IMR-90 (cell line): ENCODE data around the gene RNU6-1. TPM values are rescaled to one million over a fixed set of nuclear protein-coding genes. Genes with fewer than 3 reads are reported as not detected.

ENCODE experiments used
- ATAC-seq: fragments of 200-7000 bp; cut with Tn5 transposase; 2 replicates; pipeline ENCODE4 v1.9.1; 2020; ENCODE audit warnings: low read depth, mild to moderate bottlenecking, moderate library complexity
- BruUV-seq: library from RNA; stranded (reverse); fragments of 400-500 nt; replicated peaks from 2 replicates; lab custom pipeline; 2021; lab: Mats Ljungman, UMichigan
- CTCF ChIA-PET: fragments of 300-600 bp; formaldehyde crosslinking; extraction: SDS; loops from one replicate; lab custom pipeline; 2021; ENCODE audit warnings: antibody characterized with exemption; lab: Yijun Ruan, JAX
- POLR2A ChIA-PET: fragments of 300-600 bp; sonication (Branson Sonifier 250); formaldehyde crosslinking; loops from one replicate; lab custom pipeline; 2022; ENCODE audit warnings: antibody characterized with exemption; ENCODE audit not compliant: unreplicated experiment; lab: Charles Lee
- DNase-seq: peaks from one replicate; pipeline ENCODE4 v3.0.0; 2013
- H2AFZ ChIP-seq: replicated peaks from 2 replicates; pipeline ENCODE3; 2013; ENCODE audit warnings: low read length, mild to moderate bottlenecking; ENCODE audit not compliant: poor library complexity
- H2AK5ac ChIP-seq: 2 replicates; pipeline ENCODE4 v1.6.1; 2013; ENCODE audit warnings: low read depth, low read length, inconsistent platforms
- H2AK9ac ChIP-seq: replicated peaks from 2 replicates; pipeline ENCODE3; 2013; ENCODE audit warnings: mild to moderate bottlenecking, low read depth, low read length, moderate library complexity; ENCODE audit not compliant: poor library complexity
- H2BK120ac ChIP-seq: 2 replicates; pipeline ENCODE4 v1.6.1; 2013; ENCODE audit warnings: low read depth, low read length, inconsistent platforms
- H2BK15ac ChIP-seq: 3 replicates; pipeline ENCODE4 v1.6.1; 2013; ENCODE audit warnings: low read depth, low read length, inconsistent platforms
- H2BK20ac ChIP-seq: 2 replicates; pipeline ENCODE4 v1.6.1; 2013; ENCODE audit warnings: low read depth, mild to moderate bottlenecking, inconsistent platforms, low read length, moderate library complexity
- H2BK5ac ChIP-seq: 2 replicates; pipeline ENCODE4 v1.6.1; 2013; ENCODE audit warnings: mild to moderate bottlenecking, low read depth, low read length, inconsistent platforms; ENCODE audit not compliant: poor library complexity, severe bottlenecking
- H3K14ac ChIP-seq: replicated peaks from 2 replicates; pipeline ENCODE4 v1.6.1; 2013; ENCODE audit warnings: low read depth, low read length, inconsistent platforms
- H3K18ac ChIP-seq: 2 replicates; pipeline ENCODE4 v1.6.1; 2013; ENCODE audit warnings: low read depth, low read length, control low read depth
- H3K23ac ChIP-seq: 2 replicates; pipeline ENCODE4 v1.6.1; 2013; ENCODE audit warnings: low read depth, low read length, inconsistent platforms
- H3K27ac ChIP-seq: 2 replicates; pipeline ENCODE4 v1.5.1; 2013; ENCODE audit warnings: mild to moderate bottlenecking, control low read depth, low read length; ENCODE audit not compliant: insufficient read depth
- H3K27me3 ChIP-seq: 2 replicates; pipeline ENCODE4 v1.6.1; 2013; ENCODE audit warnings: low read length; ENCODE audit not compliant: control insufficient read depth, insufficient read depth
- H3K36me3 ChIP-seq: 2 replicates; pipeline ENCODE4 v1.6.1; 2013; ENCODE audit warnings: low read length, mixed read lengths; ENCODE audit not compliant: control insufficient read depth, insufficient read depth
- H3K4ac ChIP-seq: 2 replicates; pipeline ENCODE4 v1.6.1; 2013; ENCODE audit warnings: low read depth, low read length, inconsistent platforms
- H3K4me1 ChIP-seq: 2 replicates; pipeline ENCODE4 v1.6.1; 2013; ENCODE audit warnings: low read length, mixed read lengths; ENCODE audit not compliant: control insufficient read depth, insufficient read depth
- H3K4me2 ChIP-seq: 2 replicates; pipeline ENCODE4 v1.6.1; 2013; ENCODE audit warnings: low read depth, mild to moderate bottlenecking, control low read depth, low read length, moderate library complexity
- H3K4me3 ChIP-seq: 2 replicates; pipeline ENCODE4 v1.5.1; 2013; ENCODE audit warnings: low read depth, mild to moderate bottlenecking, control low read depth, low read length, moderate library complexity; ENCODE audit not compliant: insufficient read depth
- H3K56ac ChIP-seq: 2 replicates; pipeline ENCODE4 v1.6.1; 2013; ENCODE audit warnings: low read length, inconsistent platforms; ENCODE audit not compliant: insufficient read depth; ENCODE audit errors: extremely low read depth
- H3K79me1 ChIP-seq, 2 experiments: 2 replicates each; pipeline ENCODE4 v1.6.1; 2013; ENCODE audit warnings: low read length in 2 of 2, inconsistent platforms in 1 of 2, low read depth in 1 of 2
- H3K9ac ChIP-seq: 2 replicates; pipeline ENCODE4 v1.6.1; 2013; ENCODE audit warnings: low read depth, low read length, control low read depth
- H3K9me1 ChIP-seq: 2 replicates; pipeline ENCODE4 v1.6.1; 2013; ENCODE audit warnings: low read length, inconsistent platforms; ENCODE audit not compliant: insufficient read depth
- H3K9me3 ChIP-seq: 2 replicates; pipeline ENCODE4 v1.6.1; 2013; ENCODE audit warnings: low read length; ENCODE audit not compliant: control insufficient read depth, insufficient read depth
- H4K20me1 ChIP-seq: 2 replicates; pipeline ENCODE4 v1.6.1; 2013; ENCODE audit warnings: low read length, inconsistent platforms; ENCODE audit not compliant: insufficient read depth
- H4K5ac ChIP-seq: 2 replicates; pipeline ENCODE4 v1.6.1; 2013; ENCODE audit warnings: mild to moderate bottlenecking, low read depth, low read length, control low read depth
- H4K8ac ChIP-seq, 2 experiments: 2 replicates each; pipeline ENCODE4 v1.6.1; 2013; ENCODE audit warnings: low read depth in 2 of 2, low read length in 2 of 2, control low read depth in 1 of 2, inconsistent platforms in 1 of 2
- H4K91ac ChIP-seq: 2 replicates; pipeline ENCODE4 v1.6.1; 2013; ENCODE audit warnings: low read depth, low read length, inconsistent platforms; ENCODE audit not compliant: insufficient read depth
- FOS ChIP-seq: fragments of 150-350 bp; IDR thresholded peaks from 2 replicates; pipeline ENCODE4 v1.6.1; 2016; ENCODE audit warnings: low read depth, low read length
- MXI1 ChIP-seq: IDR thresholded peaks from 2 replicates; pipeline ENCODE4 v1.6.1; 2012; ENCODE audit warnings: low read depth, mild to moderate bottlenecking, low read length, moderate library complexity, borderline replicate concordance
- WGBS, 2 experiments: methylation state at CpG; one replicate each; pipeline versions ENCODE4 v1.1.5 to v1.1.7; 2013; ENCODE audit warnings: missing lambda C conversion rate in 2 of 2; ENCODE audit not compliant: insufficient read length in 1 of 2; ENCODE audit errors: extremely low coverage in 2 of 2; 5-methylcytosine and 5-hydroxymethylcytosine counted together
- dilution Hi-C: fragments of 300-500 bp; cut with HindIII; formaldehyde crosslinking; loops from one replicate; pipeline ENCODE4 v1.14.3; 2018; ENCODE audit warnings: low sequenced_read_pairs; ENCODE audit not compliant: unreplicated experiment
- in situ Hi-C: fragments of 300-500 bp; cut with MboI; formaldehyde crosslinking; loops from 3 replicates; pipeline ENCODE4 v1.14.3; 2019; ENCODE audit warnings: low sequenced_read_pairs, inconsistent platforms, mixed read lengths
- intact Hi-C: fragments of 100-400 bp; cut with micrococcal nuclease; formaldehyde crosslinking; loops from 2 replicates; pipeline ENCODE4 v1.10.0; 2022
- polyA plus RNA-seq, 3 experiments: library from polyadenylated mRNA; depleted of rRNA; stranded (reverse); fragments of >200 nt; gene quantifications; 2 replicates each; pipeline ENCODE4 v1.2.3, GENCODE V29; 2012; ENCODE audit warnings: low replicate concordance in 1 of 3
- total RNA-seq: library from RNA; depleted of rRNA; stranded (reverse); fragments of >200 nt; gene quantifications from 2 replicates; pipeline ENCODE4 v1.2.3, GENCODE V29; 2012
- TF ChIP-seq, protein P1 (sequence below): fragments of 150-350 bp; IDR thresholded peaks from 2 replicates; pipeline ENCODE4 v1.6.1; 2016; ENCODE audit warnings: low read depth, mild to moderate bottlenecking, low read length, moderate library complexity, borderline replicate concordance

Gene RNU6-1
- total and polyA plus RNA-seq, 2 of the 4 experiments (the other 2 are of a cell fraction), result not detected

DNA sequence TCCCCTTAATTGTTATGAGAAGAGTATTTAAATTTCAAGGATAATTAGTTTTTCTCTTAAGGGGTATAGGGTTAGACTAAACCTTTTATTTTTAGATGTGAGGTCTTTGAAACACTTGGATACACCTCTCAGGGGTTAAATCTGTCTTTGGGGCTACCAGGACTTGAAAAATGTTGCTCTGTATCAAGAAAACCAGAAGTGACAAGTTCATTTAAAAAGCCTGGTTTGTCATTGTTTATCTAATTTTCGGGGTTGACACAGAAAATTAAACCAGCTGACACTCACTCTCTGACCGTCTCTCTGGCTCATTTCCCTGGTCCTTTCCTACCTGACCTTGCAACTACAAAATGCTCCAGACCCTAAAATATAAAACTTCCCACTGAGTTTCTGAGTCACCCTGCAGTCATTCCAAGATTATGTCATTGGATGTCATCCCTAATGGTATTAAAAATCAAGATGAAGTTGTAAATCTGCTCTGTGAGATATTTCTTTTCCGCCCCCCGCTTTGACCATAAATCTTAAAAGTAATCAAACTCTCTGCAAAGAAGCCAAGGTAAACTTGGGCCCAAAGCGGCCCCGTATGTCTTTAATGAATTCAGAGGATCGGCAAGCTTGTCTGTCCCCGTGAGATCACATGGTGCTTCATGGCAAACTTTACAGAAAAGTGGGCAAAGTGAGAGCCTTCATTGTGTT is 47.4 kb downstream of the RNU6-1 start:
- dilution Hi-C loops (no loop called here), intact Hi-C loops (no loop called here), in situ Hi-C loops (no loop called here)
- no peak overlapping the region for H4K91ac ChIP-seq
- H2BK15ac ChIP-seq, result no peak overlapping the region
- ChIA-PET POLR2A (no interaction called here), CTCF (no interaction called here)
- H2BK5ac ChIP-seq, result no peak overlapping the region
- H3K27ac ChIP-seq, result no peak overlapping the region
- H3K79me1 ChIP-seq, result no peaks in the 10 kb centered on the region
- no peak overlapping the region for H3K23ac ChIP-seq
- WGBS, 2 experiments, result 13% methylated on average over 1 of the region's 8 CpGs; no CpG with 5 or more reads in 1 of the 2 experiments
- no peak overlapping the region for H3K4ac ChIP-seq
- H4K5ac ChIP-seq, result no peak overlapping the region
- BruUV-seq, result no TSS peak
- H3K27me3 ChIP-seq, result no peaks in the 10 kb centered on the region
- DNase-seq (no peak), ATAC-seq (no peak)
- H3K14ac ChIP-seq, result no peak overlapping the region
- H4K8ac ChIP-seq, result no peak overlapping the region
- no peak overlapping the region for H2AK5ac ChIP-seq
- no peaks in the 10 kb centered on the region for H3K4me1 ChIP-seq
- no peaks in the 10 kb centered on the region for H3K9me1 ChIP-seq
- H2AFZ ChIP-seq, result no peak overlapping the region
- peaks cover 5% of the 10 kb centered on the region for H3K9me3 ChIP-seq
- no peak overlapping the region for H3K9ac ChIP-seq
- TF ChIP-seq MXI1 (no peak), FOS (no peak)
- TF ChIP-seq, protein P1, sequence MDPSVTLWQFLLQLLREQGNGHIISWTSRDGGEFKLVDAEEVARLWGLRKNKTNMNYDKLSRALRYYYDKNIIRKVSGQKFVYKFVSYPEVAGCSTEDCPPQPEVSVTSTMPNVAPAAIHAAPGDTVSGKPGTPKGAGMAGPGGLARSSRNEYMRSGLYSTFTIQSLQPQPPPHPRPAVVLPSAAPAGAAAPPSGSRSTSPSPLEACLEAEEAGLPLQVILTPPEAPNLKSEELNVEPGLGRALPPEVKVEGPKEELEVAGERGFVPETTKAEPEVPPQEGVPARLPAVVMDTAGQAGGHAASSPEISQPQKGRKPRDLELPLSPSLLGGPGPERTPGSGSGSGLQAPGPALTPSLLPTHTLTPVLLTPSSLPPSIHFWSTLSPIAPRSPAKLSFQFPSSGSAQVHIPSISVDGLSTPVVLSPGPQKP, result no peak
- no peak overlapping the region for H3K18ac ChIP-seq
- H3K4me3 ChIP-seq, result no peak overlapping the region
- H3K4me2 ChIP-seq, result no peak overlapping the region
- no peaks in the 10 kb centered on the region for H4K20me1 ChIP-seq
- H2AK9ac ChIP-seq, result no peak overlapping the region
- no peaks in the 10 kb centered on the region; the same call in 1 of the 2 replicates for H3K36me3 ChIP-seq
- no peak overlapping the region for H3K56ac ChIP-seq
- no peak overlapping the region for H2BK120ac ChIP-seq
- H2BK20ac ChIP-seq, result no peak overlapping the region
